NT2/D1 (cell line): ENCODE results near the gene WNT6.

ENCODE experiments used
- YY1 ChIP-seq: IDR thresholded peaks from 2 replicates; pipeline ENCODE4 v1.6.1; 2011; ENCODE audit not compliant: insufficient read length, insufficient read depth
- ZNF274 ChIP-seq: IDR thresholded peaks from 2 replicates; pipeline ENCODE4 v1.6.1; 2011; ENCODE audit warnings: mild to moderate bottlenecking, low read depth, low read length

GRCh38 chr2:218908721-218909619 is 49.4 kb downstream of the WNT6 start:
- no peak for TF ChIP-seq ZNF274
- no peak for TF ChIP-seq YY1
